PC-3 (cell line): ENCODE results near the gene ACER2. TPM values are rescaled to one million over a fixed set of nuclear protein-coding genes. Genes with fewer than 3 reads are reported as not detected.

Experiments
- ATAC-seq: fragments of 200-7000 bp; cut with Tn5 transposase; 2 replicates; pipeline ENCODE4 v1.9.1; 2020; ENCODE audit warnings: mild to moderate bottlenecking, moderate library complexity
- BruUV-seq: library from RNA; stranded (reverse); fragments of 400-500 nt; replicated peaks from 2 replicates; lab custom pipeline; 2021; lab: Mats Ljungman, UMichigan
- CTCF ChIA-PET: fragments of 300-600 bp; sonication (Branson Sonifier 250); formaldehyde crosslinking; loops from one replicate; lab custom pipeline; 2022; ENCODE audit warnings: antibody characterized with exemption; lab: Charles Lee
- POLR2A ChIA-PET: fragments of 300-600 bp; sonication (Branson Sonifier 250); formaldehyde crosslinking; loops from one replicate; lab custom pipeline; 2022; ENCODE audit warnings: antibody characterized with exemption; ENCODE audit not compliant: unreplicated experiment; lab: Charles Lee
- DNase-seq: peaks from one replicate; pipeline ENCODE4 v3.0.0-alpha.2; 2015
- H2AFZ ChIP-seq: fragments of 300-600 bp; sonication (generic); 2 replicates; pipeline ENCODE4 v1.6.0; 2016; ENCODE audit warnings: antibody characterized with exemption, low read length
- H3F3A ChIP-seq: fragments of 300-600 bp; sonication (generic); one replicate; pipeline ENCODE4 v1.6.0; 2017; ENCODE audit warnings: antibody characterized with exemption, low read length, control low read depth, mild to moderate bottlenecking; ENCODE audit not compliant: unreplicated experiment
- H3K27ac ChIP-seq: fragments of 300-600 bp; sonication (generic); 2 replicates; pipeline ENCODE4 v1.5.1; 2016; ENCODE audit warnings: mild to moderate bottlenecking, low read length
- H3K27me3 ChIP-seq: fragments of 300-600 bp; sonication (generic); 2 replicates; pipeline ENCODE4 v1.6.1; 2016; ENCODE audit warnings: low read length, mixed read lengths
- H3K36me3 ChIP-seq: fragments of 300-600 bp; sonication (generic); 2 replicates; pipeline ENCODE4 v1.6.1; 2016; ENCODE audit warnings: low read depth, mixed run types, low read length, mixed read lengths
- H3K4me1 ChIP-seq: fragments of 300-600 bp; sonication (generic); 2 replicates; pipeline ENCODE4 v1.5.1; 2016; ENCODE audit warnings: low read length; ENCODE audit not compliant: insufficient read depth
- H3K4me2 ChIP-seq: fragments of 300-600 bp; sonication (generic); 2 replicates; pipeline ENCODE4 v1.6.0; 2016; ENCODE audit warnings: low read length
- H3K4me3 ChIP-seq: fragments of 300-600 bp; sonication (generic); 2 replicates; pipeline ENCODE4 v1.5.1; 2016; ENCODE audit warnings: mild to moderate bottlenecking, low read length, mixed read lengths
- H3K79me2 ChIP-seq: fragments of 300-600 bp; sonication (generic); 2 replicates; pipeline ENCODE4 v1.6.1; 2017; ENCODE audit warnings: low read length, mixed read lengths
- H3K9ac ChIP-seq: fragments of 300-600 bp; sonication (generic); 2 replicates; pipeline ENCODE4 v1.6.0; 2016; ENCODE audit warnings: mild to moderate bottlenecking, low read length
- H3K9me2 ChIP-seq: fragments of 300-600 bp; sonication (generic); replicated peaks from 2 replicates; pipeline ENCODE4 v1.6.1; 2016; ENCODE audit warnings: mixed run types, low read length, mixed read lengths
- H3K9me3 ChIP-seq: fragments of 300-600 bp; sonication (generic); 2 replicates; pipeline ENCODE4 v1.6.1; 2016; ENCODE audit warnings: low read length, mixed read lengths
- H4K20me1 ChIP-seq: fragments of 300-600 bp; sonication (generic); 2 replicates; pipeline ENCODE4 v1.6.1; 2016; ENCODE audit warnings: low read length, mixed read lengths
- CTCF ChIP-seq: fragments of 300-600 bp; sonication (generic); conservative IDR thresholded peaks from 2 replicates; pipeline ENCODE4 v1.5.1; 2017; ENCODE audit warnings: antibody characterized with exemption, low read depth, mild to moderate bottlenecking, low read length
- EZH2 ChIP-seq: fragments of 300-600 bp; sonication (generic); IDR thresholded peaks from one replicate; pipeline ENCODE4 v1.6.1; 2017; ENCODE audit warnings: antibody characterized with exemption, mild to moderate bottlenecking, low read length; ENCODE audit not compliant: unreplicated experiment
- EZH2phosphoT487 ChIP-seq: fragments of 300-600 bp; sonication (generic); IDR thresholded peaks from 2 replicates; pipeline ENCODE4 v1.6.1; 2018; ENCODE audit warnings: mild to moderate bottlenecking, antibody characterized with exemption, low read length, borderline replicate concordance
- intact Hi-C: fragments of 100-400 bp; cut with micrococcal nuclease; formaldehyde crosslinking; loops from 2 replicates; pipeline ENCODE4 v1.9.0; 2023
- total RNA-seq: library from RNA; depleted of rRNA; stranded (reverse); fragments of >200 nt; gene quantifications from 2 replicates; pipeline ENCODE4 v1.2.3, GENCODE V29; 2014

Gene ACER2
- total RNA-seq, 1 experiment from 2014 or later, result 2.4 TPM

- POLR2A ChIA-PET, result no interaction called here
- intact Hi-C loops, result loop anchor here (2.0 kb wide), 3 partner anchors 48 to 282 kb away; partner anchors contain the start of genes ACER2 and RPS6
These were observed 47.6 kb downstream of the ACER2 start for GRCh38 chr9:19456426-19456825.

GRCh38 chr9:19456996-19457692 is 48.3 kb downstream of the ACER2 start:
- Histone ChIP-seq H3K4me1 (no peaks in the 10 kb centered on the region), H4K20me1 (no peaks in the 10 kb centered on the region), H3K27ac (no peak overlapping the region), H3K27me3 (no peaks in the 10 kb centered on the region), H3K4me3 (peak overlapping the region; percentile 50; the same call in 1 of the 2 replicates), H2AFZ (peak overlapping the region; percentile 87), H3K4me2 (peak overlapping the region; percentile 70), H3K9me3 (no peaks in the 10 kb centered on the region), H3F3A (no peaks in the 10 kb centered on the region), H3K79me2 (no peaks in the 10 kb centered on the region), H3K9ac (no peak overlapping the region), H3K36me3 (no peaks in the 10 kb centered on the region), H3K9me2 (no peaks in the 10 kb centered on the region)
- BruUV-seq, result no TSS peak
- ATAC-seq (peak; percentile 97), DNase-seq (peak; percentile 82)
- TF ChIP-seq CTCF, result peak; percentile 82
- no peak for TF ChIP-seq EZH2phosphoT487
- intact Hi-C loops, result loop anchor here (1.0 to 2.0 kb wide), 5 partner anchors 48 to 408 kb away; partner anchors contain the start of genes ACER2, RPS6 and RRAGA
- CTCF ChIA-PET, result interaction anchor here (0.7 to 1.0 kb wide), 2 partner anchors 408 to 594 kb away, joined by 3 to 4 read pairs; partner anchors contain the start of gene RRAGA
- POLR2A ChIA-PET, result interaction anchor here (0.6 kb wide), 1 partner anchor 82 kb away, joined by 7 read pairs; no protein-coding TSS in a partner anchor

More at GRCh38 chr9:19456426-19456825, 47.6 kb downstream of the ACER2 start:
- Histone ChIP-seq H3F3A (no peaks in the 10 kb centered on the region), H3K27ac (no peak overlapping the region), H3K9me2 (no peaks in the 10 kb centered on the region), H3K9ac (no peak overlapping the region), H3K79me2 (no peaks in the 10 kb centered on the region), H4K20me1 (no peaks in the 10 kb centered on the region), H3K9me3 (no peaks in the 10 kb centered on the region), H3K4me2 (no peak overlapping the region), H3K27me3 (no peaks in the 10 kb centered on the region), H2AFZ (peak overlapping the region; percentile 87; the same call in 1 of the 2 replicates), H3K36me3 (no peaks in the 10 kb centered on the region), H3K4me3 (no peak overlapping the region), H3K4me1 (no peaks in the 10 kb centered on the region)
- no peak; the same call in 1 of the 2 replicates for ATAC-seq
- CTCF ChIA-PET, result interaction anchor here (0.5 kb wide), 1 partner anchor 285 kb away, joined by 3 read pairs; no protein-coding TSS in a partner anchor
- no peak for TF ChIP-seq EZH2
- no peak for TF ChIP-seq CTCF
- TF ChIP-seq EZH2phosphoT487, result no peak
- no TSS peak for BruUV-seq
- DNase-seq, result no peak
